Rectal smooth muscle tissue (tissue), 1 donor: Measurements from ENCODE around the gene ENOX2.
"Not testable (repeated sequence)": the region's sequence is repeated elsewhere in the genome, so short reads cannot be mapped to it uniquely, and the experiment has no call there.

Experiments used
- H3K27ac ChIP-seq: one replicate; pipeline ENCODE4 v1.7.0; 2013; ENCODE audit warnings: low read depth, low read length, inconsistent platforms
- H3K27me3 ChIP-seq: one replicate; pipeline ENCODE4 v1.7.0; 2013; ENCODE audit warnings: low read length; ENCODE audit not compliant: control insufficient read depth, insufficient read depth
- H3K36me3 ChIP-seq: one replicate; pipeline ENCODE4 v1.7.0; 2013; ENCODE audit warnings: low read length; ENCODE audit not compliant: control insufficient read depth, insufficient read depth
- H3K4me1 ChIP-seq: one replicate; pipeline ENCODE4 v1.7.0; 2013; ENCODE audit warnings: low read length; ENCODE audit not compliant: control insufficient read depth, insufficient read depth
- H3K4me3 ChIP-seq: one replicate; pipeline ENCODE4 v1.7.0; 2013; ENCODE audit warnings: low read length
- H3K9ac ChIP-seq: one replicate; pipeline ENCODE4 v1.7.0; 2013; ENCODE audit warnings: low read length

ENOX2 gene, protein sequence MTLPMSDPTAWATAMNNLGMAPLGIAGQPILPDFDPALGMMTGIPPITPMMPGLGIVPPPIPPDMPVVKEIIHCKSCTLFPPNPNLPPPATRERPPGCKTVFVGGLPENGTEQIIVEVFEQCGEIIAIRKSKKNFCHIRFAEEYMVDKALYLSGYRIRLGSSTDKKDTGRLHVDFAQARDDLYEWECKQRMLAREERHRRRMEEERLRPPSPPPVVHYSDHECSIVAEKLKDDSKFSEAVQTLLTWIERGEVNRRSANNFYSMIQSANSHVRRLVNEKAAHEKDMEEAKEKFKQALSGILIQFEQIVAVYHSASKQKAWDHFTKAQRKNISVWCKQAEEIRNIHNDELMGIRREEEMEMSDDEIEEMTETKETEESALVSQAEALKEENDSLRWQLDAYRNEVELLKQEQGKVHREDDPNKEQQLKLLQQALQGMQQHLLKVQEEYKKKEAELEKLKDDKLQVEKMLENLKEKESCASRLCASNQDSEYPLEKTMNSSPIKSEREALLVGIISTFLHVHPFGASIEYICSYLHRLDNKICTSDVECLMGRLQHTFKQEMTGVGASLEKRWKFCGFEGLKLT

GRCh38 chrX:130902783-130903613 is at the start of gene ENOX2:
TSS of gene ENOX2 (minus strand) at chrX:130903209. CDS start at chrX:130703216, 199,993 bp downstream.
- Histone ChIP-seq H3K36me3 (no peaks in the 10 kb centered on the region), H3K27ac (peak within 1 kb of the TSS; percentile 51), H3K27me3 (no peaks in the 10 kb centered on the region), H3K9ac (no peak within 1 kb of the TSS), H3K4me3 (peak within 1 kb of the TSS; percentile 44), H3K4me1 (no peaks in the 10 kb centered on the region)

DNA sequence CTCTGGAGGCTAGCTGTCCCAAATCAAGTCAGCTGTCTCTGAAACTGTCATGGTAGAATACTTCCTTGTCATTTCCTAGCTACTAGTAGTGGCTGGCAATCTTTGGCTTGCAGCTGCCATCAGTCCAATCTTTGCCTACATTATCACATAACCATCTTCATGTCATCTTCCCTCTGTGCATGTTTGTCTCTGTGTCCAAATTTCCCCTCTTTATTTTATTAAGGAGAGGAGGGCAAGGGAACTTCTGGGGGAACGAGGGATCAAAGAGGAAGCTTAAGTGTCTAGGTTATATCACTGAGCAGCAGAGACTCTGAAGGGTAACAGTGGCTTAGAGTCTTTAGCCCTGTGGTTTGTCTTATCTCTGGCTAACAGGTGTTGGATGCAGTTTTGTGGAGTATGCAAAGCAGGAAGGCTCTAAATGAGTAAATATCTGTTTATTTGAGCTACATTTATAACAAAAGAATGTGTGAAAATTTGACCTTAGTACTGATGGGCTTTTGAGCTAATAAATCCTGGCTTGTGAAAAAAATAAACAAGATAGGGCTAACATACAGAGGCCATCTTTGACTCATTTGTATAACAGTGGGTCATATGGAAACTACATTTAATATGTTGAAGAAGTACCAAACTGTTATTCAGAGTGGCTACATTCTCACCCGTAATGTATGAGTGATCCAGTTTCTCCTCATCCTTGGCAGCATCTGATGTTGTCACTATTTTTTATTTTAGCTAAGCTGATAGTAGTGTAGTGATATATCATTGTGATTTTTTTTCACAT is 49.4 kb upstream of the ENOX2 start:
- no peak overlapping the region for H3K27ac ChIP-seq
- H3K4me1 ChIP-seq, result no peaks in the 10 kb centered on the region
- H3K9ac ChIP-seq, result no peak overlapping the region
- no peaks in the 10 kb centered on the region for H3K27me3 ChIP-seq
- H3K36me3 ChIP-seq, result no peaks in the 10 kb centered on the region
- no peak overlapping the region for H3K4me3 ChIP-seq

DNA sequence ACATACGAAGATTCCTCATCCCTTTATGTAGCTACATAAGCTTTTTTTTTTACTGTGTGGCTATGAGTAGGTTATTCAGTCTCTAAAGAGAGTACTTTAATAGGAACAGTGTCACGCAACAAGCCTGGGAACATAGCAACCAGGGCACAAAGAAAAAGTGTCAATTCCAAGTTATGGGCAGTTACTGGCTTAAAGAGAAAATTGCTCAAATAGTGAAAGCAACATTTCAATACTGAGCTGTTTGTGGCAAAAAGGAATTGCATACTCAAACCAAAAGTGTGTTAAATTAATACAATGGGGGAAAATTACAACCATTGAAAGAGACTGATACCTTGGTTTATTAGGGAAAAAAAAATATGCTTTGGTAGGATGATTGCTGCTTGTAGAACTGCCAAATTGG is 41.2 kb upstream of the ENOX2 start:
- Histone ChIP-seq H3K36me3 (no peaks in the 10 kb centered on the region), H3K9ac (no peak overlapping the region)

GRCh38 chrX:130937101-130937500 is 34.1 kb upstream of the ENOX2 start:
- Histone ChIP-seq H3K4me3 (no peak overlapping the region), H3K27me3 (peaks cover 4% of the 10 kb centered on the region), H3K36me3 (no peaks in the 10 kb centered on the region), H3K9ac (no peak overlapping the region), H3K4me1 (no peaks in the 10 kb centered on the region), H3K27ac (no peak overlapping the region)

More for the DNA sequence above, 41.2 kb upstream of the ENOX2 start:
- H3K27me3 ChIP-seq, result no peaks in the 10 kb centered on the region
- no peaks in the 10 kb centered on the region for H3K4me1 ChIP-seq
- no peak overlapping the region for H3K27ac ChIP-seq
- no peak overlapping the region for H3K4me3 ChIP-seq

- peaks cover 4% of the 10 kb centered on the region for H3K27me3 ChIP-seq
- H3K4me1 ChIP-seq, result no peaks in the 10 kb centered on the region
- no peak overlapping the region for H3K9ac ChIP-seq
- no peaks in the 10 kb centered on the region for H3K36me3 ChIP-seq
- no peak overlapping the region for H3K4me3 ChIP-seq
- no peak overlapping the region for H3K27ac ChIP-seq
Measured at GRCh38 chrX:130933358-130933757, 30.3 kb upstream of the ENOX2 start.

- H3K4me1 ChIP-seq, H3K36me3 ChIP-seq, H3K27me3 ChIP-seq: not testable (repeated sequence)
Measured at GRCh38 chrX:130920405-130920804, 17.4 kb upstream of the ENOX2 start.

DNA sequence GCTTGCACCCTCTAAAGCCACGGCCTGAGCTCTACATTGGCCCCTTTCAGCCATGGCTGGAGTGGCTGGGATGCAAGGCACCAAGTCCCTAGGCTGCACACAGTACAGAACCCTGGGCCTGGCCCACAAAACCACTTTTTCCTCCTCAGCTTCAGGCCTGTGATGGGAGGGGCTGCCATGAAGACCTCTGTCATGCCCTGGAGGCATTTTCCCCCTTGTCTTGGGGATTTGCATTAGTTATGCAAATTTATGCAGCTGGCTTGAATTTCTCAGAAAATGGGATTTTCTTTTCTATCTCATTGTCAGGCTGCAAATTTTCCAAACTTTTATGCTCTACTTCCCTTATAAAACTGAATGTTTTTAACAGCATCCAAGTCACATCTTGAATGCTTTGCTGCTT is 16.7 kb upstream of the ENOX2 start:
- H3K27me3 ChIP-seq, H3K4me1 ChIP-seq, H3K36me3 ChIP-seq, H3K9ac ChIP-seq, H3K27ac ChIP-seq, H3K4me3 ChIP-seq: not testable (repeated sequence)

More at GRCh38 chrX:130920405-130920804, 17.4 kb upstream of the ENOX2 start:
- not testable (repeated sequence) for H3K4me3 ChIP-seq, H3K9ac ChIP-seq, H3K27ac ChIP-seq

DNA sequence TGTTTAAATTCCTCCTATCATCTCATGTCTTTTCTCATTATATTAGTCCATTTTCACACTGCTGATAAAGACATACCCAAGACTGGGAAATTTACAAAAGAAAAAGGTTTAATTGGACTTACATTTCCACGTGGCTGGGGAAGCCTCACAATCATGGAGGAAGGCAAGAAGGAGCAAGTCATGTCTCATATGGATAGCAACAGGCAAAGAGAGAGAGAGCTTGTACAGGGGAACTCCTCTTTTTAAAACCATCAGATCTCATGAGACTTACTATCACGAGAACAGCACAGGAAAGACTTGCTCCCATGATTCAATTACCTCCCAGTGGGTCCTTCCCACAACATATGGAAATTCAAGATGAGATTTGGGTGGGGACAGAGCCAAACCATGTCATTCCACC is 15.5 kb upstream of the ENOX2 start:
- H3K4me1 ChIP-seq, H3K9ac ChIP-seq, H3K36me3 ChIP-seq, H3K27me3 ChIP-seq, H3K27ac ChIP-seq, H3K4me3 ChIP-seq: not testable (repeated sequence)

- H3K4me3 ChIP-seq, result no peak overlapping the region
- H3K4me1 ChIP-seq, result no peaks in the 10 kb centered on the region
- H3K36me3 ChIP-seq, result no peaks in the 10 kb centered on the region
- peaks cover 2% of the 10 kb centered on the region for H3K27me3 ChIP-seq
- H3K27ac ChIP-seq, result no peak overlapping the region
- H3K9ac ChIP-seq, result no peak overlapping the region
Measured at GRCh38 chrX:130916636-130917422, 13.8 kb upstream of the ENOX2 start.

DNA sequence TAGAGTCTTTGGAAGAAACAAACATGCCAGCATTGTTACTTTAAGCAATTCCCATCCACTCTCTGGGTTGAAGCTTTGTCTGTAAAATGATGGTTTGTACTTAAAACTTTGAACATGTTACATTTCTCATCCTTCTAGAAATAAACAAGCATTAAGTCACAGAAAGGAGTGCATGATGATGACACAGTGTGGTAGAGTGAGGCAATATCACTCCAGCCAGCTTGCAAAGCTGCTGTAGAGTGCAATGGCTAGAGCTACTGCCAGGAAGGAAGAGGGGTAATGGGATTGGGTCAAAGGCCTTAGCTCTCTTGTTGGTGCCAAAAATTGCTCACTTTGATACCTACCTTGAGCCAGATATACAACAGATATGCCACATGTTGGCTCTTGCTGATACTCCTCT is 12.3 kb upstream of the ENOX2 start:
- no peaks in the 10 kb centered on the region for H3K36me3 ChIP-seq
- H3K4me1 ChIP-seq, result no peaks in the 10 kb centered on the region
- H3K27me3 ChIP-seq, result peaks cover 2% of the 10 kb centered on the region
- no peak overlapping the region for H3K4me3 ChIP-seq
- no peak overlapping the region for H3K9ac ChIP-seq
- H3K27ac ChIP-seq, result no peak overlapping the region

DNA sequence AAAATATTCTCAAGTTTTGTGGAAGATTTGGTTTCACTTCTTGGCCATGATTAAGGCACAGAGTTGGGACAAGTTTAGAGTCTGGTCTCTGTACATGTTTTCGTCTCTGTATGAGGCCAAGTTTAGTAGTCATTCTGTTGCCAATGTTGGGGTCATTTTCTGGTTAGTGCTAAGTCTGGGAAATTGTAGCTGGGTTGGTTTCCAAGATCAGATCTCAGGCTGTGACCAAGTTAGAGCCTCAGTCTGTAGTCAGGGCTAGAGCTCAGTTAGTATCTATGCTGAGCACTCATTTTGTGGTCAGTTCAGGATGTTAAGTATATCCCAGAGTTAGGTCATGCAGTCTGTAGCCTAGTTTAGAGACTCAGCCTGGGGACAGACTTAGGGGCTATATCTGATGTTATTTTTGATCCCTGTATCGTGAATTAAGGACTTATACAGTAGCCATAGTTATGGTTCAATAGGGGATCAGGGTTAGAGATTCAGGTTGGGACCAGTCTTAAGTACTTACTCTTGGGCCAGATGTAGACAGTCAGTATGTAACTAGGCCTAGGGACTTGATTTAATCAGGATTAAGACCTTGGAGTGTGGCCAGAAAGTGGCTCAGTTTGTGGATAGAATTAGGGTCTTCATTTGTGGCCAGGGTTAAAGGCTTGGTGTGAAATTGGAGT is 6.6 kb upstream of the ENOX2 start:
- no peaks in the 10 kb centered on the region for H3K4me1 ChIP-seq

More for the DNA sequence above, 6.6 kb upstream of the ENOX2 start:
- Histone ChIP-seq H3K36me3 (no peaks in the 10 kb centered on the region), H3K4me3 (no peak overlapping the region), H3K27ac (no peak overlapping the region), H3K27me3 (peaks cover 2% of the 10 kb centered on the region), H3K9ac (no peak overlapping the region)
